Measurements from ENCODE around the gene NENF.

DNA sequence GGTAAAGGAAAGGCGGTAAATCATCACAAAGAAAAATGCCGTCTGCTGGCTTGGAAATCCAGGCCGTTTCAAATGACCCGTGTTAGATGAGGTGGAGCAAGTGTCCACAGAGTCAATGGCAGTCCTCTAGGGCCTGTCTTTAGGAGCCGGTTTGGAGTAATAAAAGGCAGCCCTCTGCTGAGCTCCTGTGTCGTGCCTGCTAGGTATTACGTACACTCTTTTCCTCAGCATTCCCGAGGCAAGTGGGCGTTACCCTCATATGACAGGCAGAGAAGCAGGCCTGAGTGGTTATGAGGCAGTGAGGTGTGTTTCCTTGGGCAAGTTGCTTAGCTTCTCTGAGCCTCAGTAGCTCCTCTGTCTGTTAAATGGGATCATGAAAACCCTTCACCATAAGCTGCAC, 7.7 kb downstream of the NENF start:
- no peak for TF ChIP-seq CTCF (optimal IDR thresholded peaks at IDR 0.05 in 1 of 3, IDR thresholded peaks at IDR 0.05 in 1 of 3, conservative IDR thresholded peaks at IDR 0.05 in 1 of 3; ENCODE audit: extremely low read depth in 1 of 3, insufficient read depth in 2 of 3, low read length in 3 of 3)
- TF ChIP-seq EZH2 (IDR thresholded peaks at IDR 0.05; ENCODE audit: low read length) = no peak

All from keratinocyte (primary cell).